ENCODE results near the gene MAP1S.

The MAP1S gene

GRCh38 chr19:17737690-17738153 is 18.4 kb downstream of the MAP1S start:
- no peak for DNase-seq (ENCODE audit: low read depth)

- no peak for DNase-seq (ENCODE audit: low read depth)
Measured at GRCh38 chr19:17739121-17739875, 20.0 kb downstream of the MAP1S start.

- no peak for DNase-seq (ENCODE audit: low read depth)
Measured at GRCh38 chr19:17741456-17741855, 22.2 kb downstream of the MAP1S start.

- no peak for DNase-seq (ENCODE audit: low read depth)
Measured at GRCh38 chr19:17743874-17744580, 24.7 kb downstream of the MAP1S start.

- peak; percentile 87 for DNase-seq (ENCODE audit: low read depth)
Measured at GRCh38 chr19:17747205-17748098, 28.2 kb downstream of the MAP1S start.

- no peak for DNase-seq (ENCODE audit: low read depth)
Measured at GRCh38 chr19:17748884-17749638, 29.8 kb downstream of the MAP1S start.

- DNase-seq (ENCODE audit: low read depth) = no peak
Measured at GRCh38 chr19:17749912-17750317, 30.6 kb downstream of the MAP1S start.

GRCh38 chr19:17751103-17751911 is 32.0 kb downstream of the MAP1S start, which contains the start of gene FCHO1:
FCHO1 (plus strand) TSS chr19:17751477; CDS start chr19:17755165, 3,688 bp downstream.
- DNase-seq (ENCODE audit: low read depth) = peak; percentile 79

- DNase-seq (ENCODE audit: low read depth) = no peak
Measured at GRCh38 chr19:17751912-17752273, 32.6 kb downstream of the MAP1S start.

GRCh38 chr19:17752865-17753639 is 33.8 kb downstream of the MAP1S start:
- DNase-seq (ENCODE audit: low read depth) = no peak

- no peak for DNase-seq (ENCODE audit: low read depth)
Measured at GRCh38 chr19:17753976-17754375, 34.7 kb downstream of the MAP1S start.

GRCh38 chr19:17754634-17755442 is 35.6 kb downstream of the MAP1S start:
- DNase-seq (ENCODE audit: low read depth) = no peak

- DNase-seq (ENCODE audit: low read depth) = no peak
Measured at GRCh38 chr19:17755443-17755890, 36.2 kb downstream of the MAP1S start.

- DNase-seq (ENCODE audit: low read depth) = no peak
Measured at GRCh38 chr19:17755977-17756670, 36.8 kb downstream of the MAP1S start.

- no peak for DNase-seq (ENCODE audit: low read depth)
Measured at GRCh38 chr19:17757125-17757524, 37.8 kb downstream of the MAP1S start.

- DNase-seq (ENCODE audit: low read depth) = no peak
Measured at GRCh38 chr19:17758515-17758914, 39.2 kb downstream of the MAP1S start.

GRCh38 chr19:17761148-17761547 is 41.9 kb downstream of the MAP1S start:
- DNase-seq (ENCODE audit: low read depth) = no peak

GRCh38 chr19:17762505-17763229 is 43.4 kb downstream of the MAP1S start:
- no peak for DNase-seq (ENCODE audit: low read depth)
